Fibroblast of pulmonary artery (primary cell): Measurements from ENCODE around the gene HIRA.

ENCODE experiments used
- DNase-seq: peaks from one replicate; pipeline ENCODE4 v3.0.0-alpha.2; 2010; ENCODE audit warnings: low read depth
- H3K4me3 ChIP-seq: replicated peaks from 2 replicates; pipeline ENCODE4 v1.5.1; 2011; ENCODE audit warnings: low read depth, mild to moderate bottlenecking, control low read depth, low read length, moderate library complexity
- TF ChIP-seq, protein P1 (sequence below): IDR thresholded peaks from 2 replicates; pipeline ENCODE4 v1.5.1; 2011; ENCODE audit warnings: mild to moderate bottlenecking, control low read depth, low read length, inconsistent platforms; ENCODE audit errors: missing control alignments

Gene HIRA

DNA sequence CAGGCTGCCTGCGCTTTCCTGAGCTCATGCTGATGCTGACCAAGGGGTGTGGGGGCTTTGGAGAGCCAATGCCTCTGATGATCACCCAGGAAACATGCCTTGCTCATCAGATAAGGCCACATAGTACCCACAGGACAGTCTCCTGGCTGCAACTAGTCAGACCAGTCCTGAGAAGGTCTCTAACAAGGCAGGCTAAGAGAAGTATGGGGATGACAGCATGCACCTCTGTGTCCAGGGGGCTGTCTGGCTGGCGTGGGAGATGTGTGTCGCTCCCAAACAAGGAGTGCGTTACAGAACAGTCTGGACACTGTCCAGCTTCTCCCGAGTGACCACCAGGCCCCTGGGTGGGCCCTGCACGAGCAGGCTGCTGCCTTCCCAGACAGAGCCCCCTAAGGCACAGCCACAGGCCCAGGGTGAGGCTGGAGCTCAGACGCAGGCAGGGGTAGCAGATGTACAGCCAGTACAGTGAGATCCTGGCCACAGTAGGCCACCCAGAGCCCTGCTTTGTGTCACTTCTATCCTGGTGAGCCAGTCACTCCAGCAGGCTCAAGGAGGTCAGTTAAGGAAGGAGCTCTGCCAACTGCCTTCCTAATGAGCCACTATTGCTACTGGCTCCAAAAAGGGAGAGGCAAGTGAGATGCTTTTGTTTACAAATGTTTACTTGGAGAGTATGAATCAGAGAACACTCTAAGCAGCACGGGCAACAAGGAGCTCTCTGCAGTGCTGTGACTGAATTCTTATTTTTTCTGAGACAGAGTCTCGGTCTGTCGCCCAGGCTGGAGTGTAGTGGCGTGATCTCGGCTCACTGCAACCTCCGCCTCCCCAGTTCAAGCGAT, 74.0 kb downstream of the HIRA start:
- no peak overlapping the region for H3K4me3 ChIP-seq
- TF ChIP-seq, protein P1, sequence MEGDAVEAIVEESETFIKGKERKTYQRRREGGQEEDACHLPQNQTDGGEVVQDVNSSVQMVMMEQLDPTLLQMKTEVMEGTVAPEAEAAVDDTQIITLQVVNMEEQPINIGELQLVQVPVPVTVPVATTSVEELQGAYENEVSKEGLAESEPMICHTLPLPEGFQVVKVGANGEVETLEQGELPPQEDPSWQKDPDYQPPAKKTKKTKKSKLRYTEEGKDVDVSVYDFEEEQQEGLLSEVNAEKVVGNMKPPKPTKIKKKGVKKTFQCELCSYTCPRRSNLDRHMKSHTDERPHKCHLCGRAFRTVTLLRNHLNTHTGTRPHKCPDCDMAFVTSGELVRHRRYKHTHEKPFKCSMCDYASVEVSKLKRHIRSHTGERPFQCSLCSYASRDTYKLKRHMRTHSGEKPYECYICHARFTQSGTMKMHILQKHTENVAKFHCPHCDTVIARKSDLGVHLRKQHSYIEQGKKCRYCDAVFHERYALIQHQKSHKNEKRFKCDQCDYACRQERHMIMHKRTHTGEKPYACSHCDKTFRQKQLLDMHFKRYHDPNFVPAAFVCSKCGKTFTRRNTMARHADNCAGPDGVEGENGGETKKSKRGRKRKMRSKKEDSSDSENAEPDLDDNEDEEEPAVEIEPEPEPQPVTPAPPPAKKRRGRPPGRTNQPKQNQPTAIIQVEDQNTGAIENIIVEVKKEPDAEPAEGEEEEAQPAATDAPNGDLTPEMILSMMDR: no peak
- DNase-seq: no peak

DNA sequence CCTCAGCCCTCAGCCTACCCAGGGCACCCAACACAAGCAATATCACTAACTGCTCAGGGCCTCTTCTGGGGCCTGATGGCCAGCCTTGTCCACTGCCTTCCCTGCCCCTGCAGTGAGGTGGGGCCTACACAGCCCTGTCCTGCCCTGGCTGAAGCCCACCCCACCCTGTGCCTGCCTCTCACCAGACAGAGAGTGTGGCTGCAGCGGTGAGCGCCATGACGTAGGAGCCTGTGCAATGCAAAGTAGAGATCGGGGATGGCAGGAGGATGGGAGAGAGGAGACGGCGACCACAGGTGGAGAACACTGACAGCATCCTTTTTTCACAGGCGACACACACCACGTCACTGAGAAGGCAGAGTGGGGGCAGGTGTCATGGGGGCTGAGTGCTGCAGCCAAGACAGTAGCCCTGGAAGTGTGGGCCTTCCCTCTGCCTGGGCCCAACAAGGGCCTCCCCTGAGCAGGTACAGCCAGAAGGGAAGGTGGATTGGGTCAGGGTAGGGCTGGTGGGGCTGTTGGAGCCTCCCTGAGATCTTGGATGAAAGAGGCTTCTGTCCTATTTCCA, 74.7 kb downstream of the HIRA start:
- DNase-seq: no peak
- TF ChIP-seq, protein P1: no peak
- H3K4me3 ChIP-seq: no peak overlapping the region

DNA sequence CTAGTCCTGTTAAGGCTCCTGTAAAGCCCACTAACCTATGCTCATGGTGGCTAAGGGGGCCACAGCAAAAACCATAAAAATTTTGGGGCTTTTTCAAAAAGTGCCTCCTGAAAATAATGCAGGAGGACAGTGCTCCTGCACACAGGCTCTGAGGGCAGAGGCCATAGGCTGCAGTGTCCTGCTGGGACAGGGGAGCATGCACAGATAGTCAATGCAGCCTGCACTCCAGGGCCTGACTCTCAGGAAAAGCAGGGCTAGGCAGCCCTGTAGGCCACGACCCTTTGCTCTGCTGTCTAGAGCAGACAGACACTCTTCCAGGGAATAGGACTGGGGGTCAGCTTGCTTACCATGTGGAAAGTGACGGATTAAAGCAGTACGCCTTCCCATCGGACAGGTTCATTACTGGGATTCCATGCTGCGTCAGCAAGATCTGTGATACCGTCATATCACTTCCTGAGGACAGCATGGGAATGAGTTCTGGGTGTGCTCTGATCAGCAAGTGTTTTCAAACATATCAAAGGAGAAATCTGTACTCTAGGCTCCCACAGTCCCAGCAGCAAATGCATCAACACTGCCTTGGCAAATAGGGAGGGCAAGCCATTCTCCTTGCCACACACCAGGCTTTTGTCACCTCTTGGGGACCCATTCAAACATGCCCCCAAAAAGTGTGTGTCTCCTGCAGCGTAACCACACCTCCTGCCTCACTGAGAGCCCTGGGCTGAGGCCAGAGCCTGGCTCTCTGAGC, 75.9 kb downstream of the HIRA start:
- H3K4me3 ChIP-seq: no peak overlapping the region
- TF ChIP-seq, protein P1: no peak
- no peak for DNase-seq

DNA sequence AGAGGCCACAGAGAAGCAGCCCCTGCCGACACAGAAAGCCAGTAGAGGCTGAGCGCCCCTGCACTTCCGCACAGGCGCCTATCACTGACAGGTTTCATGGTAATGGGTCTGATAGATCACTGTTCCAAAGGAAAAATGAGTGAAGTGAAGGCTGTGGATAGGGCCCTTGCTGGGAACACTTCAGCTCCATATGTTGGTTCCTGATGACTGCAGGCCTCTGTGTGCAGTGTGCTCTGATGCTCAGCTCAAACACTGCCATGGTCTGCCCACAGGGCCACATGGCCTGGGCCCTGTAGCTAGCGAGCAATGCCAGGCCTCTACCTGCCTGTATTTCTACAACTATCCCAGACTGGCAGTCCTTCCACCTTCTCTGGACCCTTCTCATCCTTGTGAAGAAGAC, 77.3 kb downstream of the HIRA start:
- H3K4me3 ChIP-seq: no peak overlapping the region
- DNase-seq: no peak
- TF ChIP-seq, protein P1: no peak

DNA sequence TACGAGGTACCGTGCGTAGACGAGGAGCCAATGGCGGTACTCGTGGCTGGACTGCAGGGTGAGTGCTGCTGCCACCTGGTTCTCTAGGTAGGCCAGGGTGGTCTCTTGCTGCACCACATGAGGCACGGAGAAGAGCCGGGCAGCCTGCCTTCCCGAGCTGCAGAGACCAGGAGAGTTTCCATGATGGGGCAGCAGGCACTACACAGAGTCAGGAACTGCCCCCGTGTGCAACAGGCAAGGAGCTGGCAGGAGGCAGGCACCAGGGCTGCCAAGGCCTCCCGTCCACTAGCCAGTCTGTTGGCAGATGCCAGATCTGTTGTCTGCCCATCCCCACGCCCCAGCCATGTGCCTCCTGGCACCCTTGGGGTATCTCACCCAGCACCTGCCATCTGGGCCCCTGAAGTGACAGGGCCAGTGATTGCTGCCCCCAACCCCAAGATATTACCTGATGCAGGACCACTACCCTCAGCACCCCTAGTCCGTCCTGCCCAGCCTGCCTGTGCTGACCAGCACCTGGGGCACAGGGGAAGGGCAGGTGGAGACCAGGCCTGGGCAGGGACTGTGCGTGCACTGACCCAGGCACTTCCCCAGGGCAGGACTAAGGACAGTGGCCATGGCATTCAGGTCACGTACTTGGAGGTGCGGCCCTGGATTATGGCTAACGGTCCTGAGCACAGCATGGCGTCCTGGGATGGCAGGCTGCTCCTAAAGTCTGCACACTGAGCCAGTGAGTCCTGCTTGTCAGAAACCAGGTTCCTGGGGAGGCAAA, 78.0 kb downstream of the HIRA start:
- TF ChIP-seq, protein P1: no peak
- H3K4me3 ChIP-seq: no peak overlapping the region
- DNase-seq: no peak

DNA sequence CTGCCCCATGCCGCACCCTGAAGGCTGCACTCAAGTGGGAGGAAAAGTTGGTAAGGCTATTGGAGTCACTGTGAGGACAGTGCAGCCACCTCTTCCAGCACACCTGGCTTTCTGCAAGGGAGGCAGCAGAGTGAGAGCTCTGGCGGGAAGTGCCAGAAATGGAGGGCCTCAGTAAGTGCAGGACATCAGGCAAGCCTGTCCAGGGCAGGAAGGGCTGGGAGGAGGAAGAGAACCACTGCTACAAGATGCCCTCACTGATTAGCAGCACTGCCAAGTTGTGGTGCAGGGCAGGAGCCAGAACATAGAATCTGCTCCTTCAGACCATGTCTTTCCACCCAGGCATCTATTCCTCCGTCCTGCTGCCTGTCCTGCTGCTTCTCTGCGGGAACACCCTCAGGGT, 78.8 kb downstream of the HIRA start:
- H3K4me3 ChIP-seq: no peak overlapping the region
- TF ChIP-seq, protein P1: no peak

More for the DNA sequence above, 78.8 kb downstream of the HIRA start:
- DNase-seq: no peak
